ENCODE results near the gene DNAJC8.

The DNAJC8 gene

GRCh38 chr1:28194326-28195035 lies 38.3 kb downstream of the DNAJC8 start:
- H3K4me3 ChIP-seq (ENCODE audit: low read depth, low read length), result no peak overlapping the region
- no peak for TF ChIP-seq CTCF (IDR thresholded peaks at IDR 0.05; ENCODE audit: borderline replicate concordance, insufficient read depth, low read depth, low read length)

GRCh38 chr1:28193701-28194161 lies 39.1 kb downstream of the DNAJC8 start:
- no peak for TF ChIP-seq CTCF (IDR thresholded peaks at IDR 0.05; ENCODE audit: borderline replicate concordance, insufficient read depth, low read depth, low read length)
- H3K4me3 ChIP-seq (ENCODE audit: low read depth, low read length), result no peak overlapping the region

GRCh38 chr1:28190996-28191645 lies 41.7 kb downstream of the DNAJC8 start:
- TF ChIP-seq CTCF (IDR thresholded peaks at IDR 0.05; ENCODE audit: borderline replicate concordance, insufficient read depth, low read depth, low read length), result no peak
- no peak overlapping the region for H3K4me3 ChIP-seq (ENCODE audit: low read depth, low read length)

GRCh38 chr1:28190337-28190979 lies 42.4 kb downstream of the DNAJC8 start:
- TF ChIP-seq CTCF (IDR thresholded peaks at IDR 0.05; ENCODE audit: borderline replicate concordance, insufficient read depth, low read depth, low read length), result no peak
- no peak overlapping the region for H3K4me3 ChIP-seq (ENCODE audit: low read depth, low read length)

- H3K4me3 ChIP-seq (ENCODE audit: low read depth, low read length), result no peak overlapping the region
- no peak for TF ChIP-seq CTCF (IDR thresholded peaks at IDR 0.05; ENCODE audit: borderline replicate concordance, insufficient read depth, low read depth, low read length)
Measured at GRCh38 chr1:28185071-28185470, 47.8 kb downstream of the DNAJC8 start.

- TF ChIP-seq CTCF (IDR thresholded peaks at IDR 0.05; ENCODE audit: borderline replicate concordance, insufficient read depth, low read depth, low read length), result no peak
- no peak overlapping the region for H3K4me3 ChIP-seq (ENCODE audit: low read depth, low read length)
Measured at GRCh38 chr1:28180306-28181305, 52.2 kb downstream of the DNAJC8 start.

Data from GM12875 (cell line).